Neural crest cell (in vitro differentiated cells): ENCODE results near the gene NTNG1. TPM values are rescaled to one million over a fixed set of nuclear protein-coding genes. Genes with fewer than 3 reads are reported as not detected.

Experiments used
- DNase-seq: peaks from one replicate; pipeline ENCODE4 v3.0.0; 2021; ENCODE audit warnings: low read depth, mixed read lengths, low spot score
- H3K27ac Mint-ChIP-seq: one replicate; pipeline ENCODE4 v1.8.0; 2021; ENCODE audit warnings: mild to moderate bottlenecking, mixed read lengths; ENCODE audit not compliant: unreplicated experiment
- H3K27me3 Mint-ChIP-seq: 2 replicates; pipeline ENCODE4 v1.8.0; 2021; ENCODE audit warnings: low read depth, mild to moderate bottlenecking, mixed read lengths
- H3K36me3 Mint-ChIP-seq: 2 replicates; pipeline ENCODE4 v1.8.0; 2021; ENCODE audit warnings: low read depth, mild to moderate bottlenecking, mixed read lengths
- H3K4me1 Mint-ChIP-seq: 2 replicates; pipeline ENCODE4 v1.8.0; 2021; ENCODE audit warnings: mixed read lengths
- H3K4me3 Mint-ChIP-seq: one replicate; pipeline ENCODE4 v1.8.0; 2021; ENCODE audit warnings: mild to moderate bottlenecking, mixed read lengths
- H3K9me3 Mint-ChIP-seq: 2 replicates; pipeline ENCODE4 v1.8.0; 2021; ENCODE audit warnings: mixed read lengths
- CTCF ChIP-seq: fragments of 200-600 bp; sonication (generic); conservative IDR thresholded peaks from 2 replicates; pipeline ENCODE4 v1.5.0; 2021; ENCODE audit warnings: antibody characterized with exemption, mild to moderate bottlenecking
- total RNA-seq: library from RNA; stranded (reverse); gene quantifications from 2 replicates; pipeline ENCODE4 v1.2.1, GENCODE V29; 2021

The NTNG1 gene
- total RNA-seq, 1 donor from 2014 or later: 1.1 TPM

GRCh38 chr1:107358619-107359327, 217.9 kb downstream of the NTNG1 start:
- Mint-ChIP-seq H3K36me3 (no peaks in the 10 kb centered on the region), H3K27me3 (no peaks in the 10 kb centered on the region), H3K9me3 (peaks cover 3% of the 10 kb centered on the region), H3K27ac (no peak overlapping the region), H3K4me1 (no peaks in the 10 kb centered on the region), H3K4me3 (no peak overlapping the region)
- no peak for DNase-seq
- no peak for TF ChIP-seq CTCF

DNA sequence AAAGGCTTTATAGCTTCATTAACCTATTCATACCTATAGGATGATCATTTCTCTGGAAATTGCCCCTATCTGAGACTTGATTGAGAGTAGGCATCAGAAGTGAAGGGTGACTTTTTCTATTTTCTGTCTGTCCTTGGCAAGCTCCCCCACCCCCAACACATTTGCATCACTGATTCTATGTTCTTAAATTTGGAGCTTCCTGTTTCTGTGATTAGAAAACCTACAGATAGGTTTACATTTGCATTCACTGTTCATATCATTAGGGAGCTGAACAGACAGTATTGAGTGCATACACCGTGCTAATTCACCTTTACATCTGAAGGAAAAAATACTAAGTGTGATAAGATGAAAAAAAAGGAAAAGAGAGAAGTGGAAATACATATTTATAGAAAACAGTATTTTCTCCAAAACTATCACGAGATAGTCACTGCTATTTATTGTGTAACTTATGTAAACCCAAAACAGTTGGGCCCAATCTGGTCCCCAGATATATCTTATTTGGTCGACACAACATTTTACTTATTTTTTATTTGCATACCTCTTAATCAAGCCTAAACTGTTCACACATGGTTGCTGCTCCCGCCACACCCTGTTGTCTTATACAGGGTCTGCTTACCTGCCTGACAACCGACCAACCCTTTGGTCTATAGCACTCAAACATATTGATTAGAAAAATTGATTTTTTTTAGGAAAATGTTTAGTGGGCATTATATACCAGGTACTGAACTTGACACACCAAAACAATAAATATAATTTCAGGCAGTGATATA, 218.8 kb downstream of the NTNG1 start:
- H3K27ac Mint-ChIP-seq: no peak overlapping the region
- no peaks in the 10 kb centered on the region for H3K27me3 Mint-ChIP-seq
- peaks cover under 1% of the 10 kb centered on the region for H3K9me3 Mint-ChIP-seq
- H3K4me3 Mint-ChIP-seq: no peak overlapping the region
- no peaks in the 10 kb centered on the region for H3K36me3 Mint-ChIP-seq
- DNase-seq: no peak
- TF ChIP-seq CTCF: no peak
- no peaks in the 10 kb centered on the region for H3K4me1 Mint-ChIP-seq

GRCh38 chr1:107362468-107363140, 221.8 kb downstream of the NTNG1 start:
- H3K27me3 Mint-ChIP-seq: no peaks in the 10 kb centered on the region
- H3K9me3 Mint-ChIP-seq: no peaks in the 10 kb centered on the region
- no peaks in the 10 kb centered on the region for H3K36me3 Mint-ChIP-seq
- no peaks in the 10 kb centered on the region for H3K4me1 Mint-ChIP-seq
- DNase-seq: no peak
- no peak overlapping the region for H3K27ac Mint-ChIP-seq
- TF ChIP-seq CTCF: no peak
- H3K4me3 Mint-ChIP-seq: no peak overlapping the region

GRCh38 chr1:107363154-107363553, 222.3 kb downstream of the NTNG1 start:
- DNase-seq: no peak
- no peak for TF ChIP-seq CTCF
- Mint-ChIP-seq H3K27me3 (no peaks in the 10 kb centered on the region), H3K9me3 (no peaks in the 10 kb centered on the region), H3K4me3 (no peak overlapping the region), H3K36me3 (no peaks in the 10 kb centered on the region), H3K27ac (no peak overlapping the region), H3K4me1 (no peaks in the 10 kb centered on the region)

GRCh38 chr1:107365527-107366240, 224.8 kb downstream of the NTNG1 start:
- H3K4me1 Mint-ChIP-seq: no peaks in the 10 kb centered on the region
- H3K9me3 Mint-ChIP-seq: no peaks in the 10 kb centered on the region
- no peak overlapping the region for H3K27ac Mint-ChIP-seq
- H3K4me3 Mint-ChIP-seq: no peak overlapping the region
- DNase-seq: no peak
- TF ChIP-seq CTCF: no peak
- no peaks in the 10 kb centered on the region for H3K36me3 Mint-ChIP-seq
- no peaks in the 10 kb centered on the region for H3K27me3 Mint-ChIP-seq
